CD4-positive, alpha-beta T cell (primary cell): ENCODE measurements around the gene MOXD1. TPM values are rescaled to one million over a fixed set of nuclear protein-coding genes. Genes with fewer than 3 reads are reported as not detected.

ENCODE experiments used
- ATAC-seq: fragments of 200-7000 bp; cut with Tn5 transposase; one replicate; pipeline ENCODE4 v1.10.0; 2022; ENCODE audit warnings: mild to moderate bottlenecking; ENCODE audit not compliant: poor library complexity
- CTCF ChIA-PET: fragments of 350-600 bp; sonication (Branson Sonifier 250); formaldehyde crosslinking; loops from one replicate; lab custom pipeline; 2021; ENCODE audit warnings: antibody characterized with exemption, inconsistent platforms; lab: Charles Lee
- POLR2A ChIA-PET: fragments of 350-600 bp; sonication (Branson Sonifier 250); formaldehyde crosslinking; loops from one replicate; lab custom pipeline; 2021; ENCODE audit warnings: antibody characterized with exemption, inconsistent platforms; lab: Charles Lee
- DNase-seq, 14 experiments: peaks; one replicate each; pipeline ENCODE4 v3.0.0-alpha.2; 2013 to 2020; ENCODE audit warnings: mixed read lengths in 2 of 14
- H3K27ac ChIP-seq, 2 donors: one replicate each; pipeline versions ENCODE4 v1.5.1 to v1.7.0; 2013; ENCODE audit warnings: low read length in 2 of 2, low read depth in 1 of 2, mild to moderate bottlenecking in 1 of 2
- H3K27me3 ChIP-seq, 2 experiments: 1 replicate in 1 of 2; 2 replicates in 1 of 2; pipeline versions ENCODE4 v1.6.1 to v1.7.0; 2013; ENCODE audit warnings: low read length in 2 of 2, control low read depth in 1 of 2, mild to moderate bottlenecking in 1 of 2, moderate library complexity in 1 of 2; ENCODE audit not compliant: insufficient read depth in 2 of 2, control insufficient read depth in 1 of 2
- H3K36me3 ChIP-seq: one replicate; pipeline ENCODE4 v1.6.1; 2013; ENCODE audit warnings: low read length, control low read depth; ENCODE audit not compliant: insufficient read depth
- H3K4me1 ChIP-seq: one replicate; pipeline ENCODE4 v1.6.1; 2013; ENCODE audit warnings: low read length, control low read depth; ENCODE audit not compliant: insufficient read depth
- H3K4me3 ChIP-seq: one replicate; pipeline ENCODE4 v1.5.1; 2013; ENCODE audit warnings: mild to moderate bottlenecking, low read length, moderate library complexity
- H3K9me3 ChIP-seq, 2 experiments: 1 replicate in 1 of 2; 2 replicates in 1 of 2; pipeline versions ENCODE4 v1.6.1 to v1.7.0; 2013; ENCODE audit warnings: low read length in 2 of 2, mild to moderate bottlenecking in 2 of 2, control low read depth in 1 of 2, moderate library complexity in 1 of 2; ENCODE audit not compliant: control insufficient read depth in 1 of 2, insufficient read depth in 1 of 2
- H3K27ac Mint-ChIP-seq: one replicate; pipeline ENCODE4 v1.8.0; 2020; ENCODE audit warnings: mixed read lengths
- H3K27me3 Mint-ChIP-seq: one replicate; pipeline ENCODE4 v1.8.0; 2021; ENCODE audit warnings: mixed read lengths
- H3K36me3 Mint-ChIP-seq: one replicate; pipeline ENCODE4 v1.8.0; 2021; ENCODE audit warnings: low read depth, mixed read lengths
- H3K4me1 Mint-ChIP-seq: one replicate; pipeline ENCODE4 v1.8.0; 2021; ENCODE audit warnings: low read depth, mixed read lengths
- H3K4me3 Mint-ChIP-seq: one replicate; pipeline ENCODE4 v1.8.0; 2020; ENCODE audit warnings: mild to moderate bottlenecking, mixed read lengths
- H3K9me3 Mint-ChIP-seq: one replicate; pipeline ENCODE4 v1.8.0; 2020; ENCODE audit warnings: mixed read lengths
- CTCF ChIP-seq: fragments of 200-600 bp; IDR thresholded peaks from one replicate; pipeline ENCODE4 v1.8.0; 2022; ENCODE audit warnings: antibody characterized with exemption, mild to moderate bottlenecking
- intact Hi-C, 2 experiments: fragments of 100-400 bp; cut with DNase I in 1 of 2; cut with micrococcal nuclease in 1 of 2; formaldehyde crosslinking; loops; one replicate each; pipeline versions ENCODE4 v1.15.1 to v1.9.0; 2023 to 2025; cut with DNase I, micrococcal nuclease
- total RNA-seq, 174 experiments: library from RNA in 2 of 174; stranded (reverse) in 2 of 174; gene quantifications; one replicate each; pipeline ENCODE4 v1.2.3 and lab custom pipeline; 2021 to 2026

The MOXD1 gene
- total RNA-seq, 2 experiments from 2014 or later: not detected

- DNase-seq: no peak
- Histone ChIP-seq H3K4me3 (no peak overlapping the region), H3K36me3 (no peaks in the 10 kb centered on the region), H3K4me1 (no peaks in the 10 kb centered on the region), H3K9me3 (no peaks in the 10 kb centered on the region), H3K27me3 (no peaks in the 10 kb centered on the region), H3K27ac (no peak overlapping the region)
- TF ChIP-seq CTCF: no peak
- Mint-ChIP-seq H3K27ac (no peak overlapping the region), H3K27me3 (peaks cover 5% of the 10 kb centered on the region), H3K36me3 (no peaks in the 10 kb centered on the region), H3K4me3 (no peak overlapping the region), H3K9me3 (no peaks in the 10 kb centered on the region), H3K4me1 (no peaks in the 10 kb centered on the region)
- POLR2A ChIA-PET: no interaction called here
- CTCF ChIA-PET: no interaction called here
- intact Hi-C loops: no loop called here
- ATAC-seq: no peak
Measured at GRCh38 chr6:132361101-132361500, 40.2 kb downstream of the MOXD1 start.

GRCh38 chr6:132359886-132360285 lies 41.4 kb downstream of the MOXD1 start:
- Histone ChIP-seq H3K27ac (no peak overlapping the region), H3K4me3 (no peak overlapping the region), H3K36me3 (no peaks in the 10 kb centered on the region), H3K9me3 (no peaks in the 10 kb centered on the region), H3K4me1 (peaks cover 6% of the 10 kb centered on the region), H3K27me3 (no peaks in the 10 kb centered on the region)
- H3K4me1 Mint-ChIP-seq: peaks cover 5% of the 10 kb centered on the region
- intact Hi-C loops: no loop called here
- H3K4me3 Mint-ChIP-seq: no peak overlapping the region
- ATAC-seq (no peak), DNase-seq (no peak)
- POLR2A ChIA-PET: no interaction called here
- no peaks in the 10 kb centered on the region for H3K36me3 Mint-ChIP-seq
- H3K27me3 Mint-ChIP-seq: peaks cover 5% of the 10 kb centered on the region
- CTCF ChIA-PET: no interaction called here
- no peak for TF ChIP-seq CTCF
- H3K9me3 Mint-ChIP-seq: no peaks in the 10 kb centered on the region
- H3K27ac Mint-ChIP-seq: no peak overlapping the region

- Histone ChIP-seq H3K4me3 (no peak overlapping the region), H3K27ac (no peak overlapping the region), H3K36me3 (no peaks in the 10 kb centered on the region), H3K4me1 (peaks cover 14% of the 10 kb centered on the region), H3K27me3 (no peaks in the 10 kb centered on the region), H3K9me3 (no peaks in the 10 kb centered on the region)
- no peak for ATAC-seq
- ChIA-PET CTCF (no interaction called here), POLR2A (no interaction called here)
- Mint-ChIP-seq H3K4me3 (no peak overlapping the region), H3K27me3 (peaks cover 5% of the 10 kb centered on the region), H3K27ac (no peak overlapping the region), H3K36me3 (no peaks in the 10 kb centered on the region), H3K9me3 (no peaks in the 10 kb centered on the region), H3K4me1 (peaks cover 22% of the 10 kb centered on the region)
- intact Hi-C loops: no loop called here
- no peak for TF ChIP-seq CTCF
- peak in 1 of 14 experiments; percentile 30 for DNase-seq
Measured at GRCh38 chr6:132357120-132357519, 44.2 kb downstream of the MOXD1 start.
